Right ventricle myocardium inferior (tissue), 1 donor: ENCODE data around the gene FRMD3. TPM values are rescaled to one million over a fixed set of nuclear protein-coding genes. Genes with fewer than 3 reads are reported as not detected.
A peak's percentile ranks its signal among the peaks of the same experiment; 100 is the strongest.

Source experiments
- ATAC-seq: fragments of 200-7000 bp; cut with Tn5 transposase; one replicate; pipeline ENCODE4 v1.9.1; 2020; ENCODE audit warnings: mild to moderate bottlenecking, moderate library complexity
- DNase-seq: peaks from one replicate; pipeline ENCODE4 v3.0.0; 2021; ENCODE audit errors: missing footprints
- intact Hi-C: fragments of 100-400 bp; cut with DNase I; formaldehyde crosslinking; loops from one replicate; pipeline ENCODE4 v1.11.0; 2022
- long read RNA-seq: library from polyadenylated mRNA; unstranded; transcript quantifications from one replicate; pipeline ENCODE4 v2.0.0, GENCODE V29; 2021
- total RNA-seq: library from RNA; stranded (reverse); fragmentation: NEBNext Ultra II Directional; extraction: Animal tissue kit (Norgen Biotek cat#: 25700); gene quantifications from one replicate; pipeline ENCODE4 v1.2.1, GENCODE V29; 2021
- donor health status: DM: no; HTN: yes; CAD: no; lungs with severe emphysema.

Gene FRMD3
- 98.9 TPM for total RNA-seq
- long read RNA-seq, full-length matches to known transcripts: 26 of 33 reads
- long read RNA-seq, partial matches to known transcripts: 5 of 33 reads
- long read RNA-seq, other reads (novel, unspliced or antisense): 2 of 33 reads

- intact Hi-C loops: loop anchor here (2.0 to 5.0 kb wide), 4 partner anchors 66 to 320 kb away; no protein-coding TSS in a partner anchor
- ATAC-seq (peak; percentile 96), DNase-seq (peak; percentile 94)
These were observed at the start of gene FRMD3 for GRCh38 chr9:83538172-83538889. TSS of gene FRMD3 (minus strand) at chr9:83538401. CDS start at chr9:83538231, 170 bp downstream.

GRCh38 chr9:83584995-83585394 is 46.8 kb upstream of the FRMD3 start:
- no peak for DNase-seq
- intact Hi-C loops: no loop called here
- ATAC-seq: no peak

GRCh38 chr9:83583151-83584014 is 45.2 kb upstream of the FRMD3 start:
- intact Hi-C loops: no loop called here
- ATAC-seq (peak; percentile 60), DNase-seq (no peak)

GRCh38 chr9:83582029-83582428 is 43.8 kb upstream of the FRMD3 start:
- intact Hi-C loops: no loop called here
- no peak for DNase-seq
- ATAC-seq: no peak

- no peak for DNase-seq
- intact Hi-C loops: no loop called here
- ATAC-seq: no peak
These were observed 36.3 kb upstream of the FRMD3 start for GRCh38 chr9:83574482-83574881.

GRCh38 chr9:83572524-83572923 is 34.3 kb upstream of the FRMD3 start:
- intact Hi-C loops: no loop called here
- no peak for DNase-seq
- ATAC-seq: peak; percentile 63

- intact Hi-C loops: no loop called here
- ATAC-seq (peak; percentile 83), DNase-seq (no peak)
These were observed 32.2 kb upstream of the FRMD3 start for GRCh38 chr9:83570359-83570758.

GRCh38 chr9:83569326-83569725 is 31.1 kb upstream of the FRMD3 start:
- ATAC-seq (no peak), DNase-seq (no peak)
- intact Hi-C loops: no loop called here

- ATAC-seq: no peak
- intact Hi-C loops: no loop called here
These were observed 25.2 kb upstream of the FRMD3 start for GRCh38 chr9:83563360-83563759.

GRCh38 chr9:83560169-83560826 is 22.1 kb upstream of the FRMD3 start:
- intact Hi-C loops: no loop called here
- peak; percentile 94 for ATAC-seq
- no peak for DNase-seq

More at GRCh38 chr9:83563360-83563759, 25.2 kb upstream of the FRMD3 start:
- DNase-seq: no peak

- intact Hi-C loops: no loop called here
- no peak for DNase-seq
- ATAC-seq: no peak
These were observed 19.6 kb upstream of the FRMD3 start for GRCh38 chr9:83557771-83558170.

- DNase-seq (no peak), ATAC-seq (no peak)
- intact Hi-C loops: no loop called here
These were observed 19.1 kb upstream of the FRMD3 start for GRCh38 chr9:83557317-83557716.

- ATAC-seq (peak; percentile 93), DNase-seq (no peak)
- intact Hi-C loops: no loop called here
These were observed 16.1 kb upstream of the FRMD3 start for GRCh38 chr9:83554278-83554677.

GRCh38 chr9:83544002-83544698 is 5.9 kb upstream of the FRMD3 start:
- ATAC-seq: peak; percentile 75
- intact Hi-C loops: no loop called here
- no peak for DNase-seq

- intact Hi-C loops: loop anchor here (2.0 to 5.0 kb wide), 4 partner anchors 67 to 320 kb away; no protein-coding TSS in a partner anchor
- no peak for DNase-seq
- ATAC-seq: no peak
These were observed 663 bp upstream of the FRMD3 start for GRCh38 chr9:83538890-83539238.

GRCh38 chr9:83537331-83538171 is 650 bp downstream of the FRMD3 start:
- intact Hi-C loops: loop anchor here (2.0 to 5.0 kb wide), 4 partner anchors 65 to 319 kb away; no protein-coding TSS in a partner anchor
- ATAC-seq (no peak), DNase-seq (peak; percentile 74)

- ATAC-seq (no peak), DNase-seq (no peak)
- intact Hi-C loops: loop anchor here (5.0 kb wide), 2 partner anchors 64 to 104 kb away; no protein-coding TSS in a partner anchor
These were observed 1.9 kb downstream of the FRMD3 start for GRCh38 chr9:83536332-83536731.

- DNase-seq (no peak), ATAC-seq (no peak)
- intact Hi-C loops: loop anchor here (5.0 kb wide), 2 partner anchors 63 to 103 kb away; no protein-coding TSS in a partner anchor
These were observed 2.5 kb downstream of the FRMD3 start for GRCh38 chr9:83535736-83536135.
